ENCODE data around the gene RPL39. TPM values are rescaled to one million over a fixed set of nuclear protein-coding genes. Genes with fewer than 3 reads are reported as not detected.

Gene RPL39
- total RNA-seq = 2,131 and 2,216 TPM in 2 replicates

DNA sequence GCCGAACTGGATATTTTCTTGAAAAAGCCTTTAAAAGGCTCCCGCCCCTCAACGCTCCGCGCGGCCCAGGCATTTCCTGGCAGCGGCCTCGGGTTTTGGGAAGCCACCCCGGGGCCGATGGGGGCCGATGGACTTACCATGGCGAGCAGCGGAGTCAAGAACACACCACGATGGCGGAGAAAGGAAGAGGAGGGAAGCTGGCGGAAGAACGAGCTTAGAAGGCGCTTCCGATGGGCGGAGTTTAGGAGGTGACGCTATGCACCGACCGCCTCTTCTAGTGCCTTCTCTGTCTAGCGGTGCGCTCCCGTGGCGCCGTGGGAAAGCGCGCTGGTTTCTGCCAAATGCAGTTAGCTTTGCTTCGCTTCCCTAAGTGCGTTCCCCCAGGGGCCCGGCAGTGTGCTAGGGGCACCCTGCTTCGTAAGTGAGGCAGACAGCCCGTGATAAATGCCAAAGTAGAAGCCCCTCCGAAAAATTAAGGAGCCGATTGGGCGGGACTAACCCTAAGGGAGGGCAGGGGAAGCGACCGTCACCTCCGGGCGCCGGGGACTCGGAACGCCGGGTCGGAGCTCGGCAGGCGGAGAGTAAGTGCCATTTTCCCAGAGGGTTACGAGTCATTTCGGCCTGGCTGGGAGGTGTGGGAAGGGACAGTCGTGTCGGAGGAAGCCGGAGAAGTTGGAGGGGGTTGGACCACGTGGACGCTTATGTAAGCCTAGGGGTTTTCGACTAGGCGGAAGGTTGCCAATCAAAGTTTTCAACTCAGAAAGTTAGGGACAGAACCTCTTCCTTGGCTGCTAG lies at the start of gene RPL39:
TSS of gene RPL39 (minus strand) at position 194 of the 795 bp plus-strand sequence. CDS start at position 140, 54 bp downstream.

DNA sequence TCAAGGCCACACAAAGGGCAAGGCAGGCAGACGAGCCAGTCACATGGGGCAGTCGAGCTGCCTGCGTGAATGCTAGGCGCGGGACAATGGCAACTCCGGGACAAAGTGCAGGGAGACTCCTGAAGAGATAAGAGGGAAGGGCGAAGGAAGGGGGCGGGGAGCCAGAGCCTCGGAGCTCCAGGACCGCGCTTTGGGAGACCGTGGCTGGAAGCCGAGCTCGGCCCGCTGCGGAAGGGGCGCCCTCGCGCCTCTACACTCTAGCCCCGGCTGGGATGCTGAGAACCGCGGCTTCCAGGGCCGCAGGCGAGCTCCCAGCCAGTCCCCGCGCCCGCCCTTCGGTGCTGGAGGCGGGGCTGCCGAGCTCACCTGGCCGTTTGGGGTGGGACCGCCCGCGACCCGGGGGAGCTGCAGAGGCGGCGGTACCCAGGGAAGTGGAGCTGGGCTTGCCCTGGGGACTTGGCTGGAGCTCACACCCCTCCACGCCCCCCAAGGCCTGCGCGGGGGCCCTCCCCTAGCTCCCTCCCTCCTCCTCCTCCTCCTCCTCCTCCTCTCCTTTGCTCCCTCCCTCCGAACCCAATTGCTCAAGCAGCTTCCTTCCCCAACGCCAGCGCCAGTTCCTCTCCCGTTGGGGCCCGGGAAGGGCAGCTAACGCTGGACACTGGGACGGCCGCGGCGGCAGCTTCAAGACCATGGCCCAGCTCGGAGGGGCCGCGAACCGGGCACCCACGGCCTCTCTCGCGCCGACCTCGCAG lies 33.3 kb downstream of the RPL39 start, which contains the start of gene SOWAHD:
TSS of gene SOWAHD (plus strand) at position 610 of the 752 bp plus-strand sequence. CDS start at position 690, 80 bp downstream.

Other genes starting within 250 kb of the RPL39 start
- gene STEEP1, start 226.2 kb downstream of the RPL39 start, total RNA-seq = 37.4 and 41.3 TPM in 2 replicates
- 28.5 and 33.4 TPM in 2 replicates for gene UBE2A, start 217.1 kb downstream of the RPL39 start, total RNA-seq
- gene NKRF, start 185.2 kb downstream of the RPL39 start, total RNA-seq = 3.8 and 4.3 TPM in 2 replicates
- gene SEPTIN6, start 98.5 kb downstream of the RPL39 start, total RNA-seq = 4.2 TPM in 2 replicates
- 0.13 TPM in 1 of 2 replicates, not detected in the other for gene SOWAHD, start 33.0 kb downstream of the RPL39 start, total RNA-seq
- 2.0 and 2.2 TPM in 2 replicates for gene UPF3B, start 61.3 kb upstream of the RPL39 start, total RNA-seq
- gene RNF113A, start 80.1 kb upstream of the RPL39 start, total RNA-seq = 18.5 and 18.8 TPM in 2 replicates
- gene NDUFA1, start 80.2 kb upstream of the RPL39 start, total RNA-seq = 146 and 158 TPM in 2 replicates
- gene AKAP14, start 104.3 kb upstream of the RPL39 start, total RNA-seq = not detected in 2 replicates
- gene NKAP, start 152.1 kb upstream of the RPL39 start, total RNA-seq = 3.4 and 4.2 TPM in 2 replicates